Activated CD8-positive, alpha-beta memory T cell treated with anti-CD3 and anti-CD28 coated beads for 48 hours (primary cell): Measurements from ENCODE around the gene ANTXR1.

Source experiments
- DNase-seq, 3 experiments: peaks; one replicate each; pipeline ENCODE4 v3.0.0-alpha.2; 2020; ENCODE audit warnings: low read depth in 2 of 3, low spot score in 2 of 3

ANTXR1 gene

GRCh38 chr2:69070969-69071368 is 58.0 kb downstream of the ANTXR1 start:
- DNase-seq = no peak

GRCh38 chr2:69073928-69074570 is 61.1 kb downstream of the ANTXR1 start:
- no peak for DNase-seq

GRCh38 chr2:69074918-69075317 is 61.9 kb downstream of the ANTXR1 start:
- DNase-seq = no peak

GRCh38 chr2:69075486-69075885 is 62.5 kb downstream of the ANTXR1 start:
- no peak for DNase-seq

- no peak for DNase-seq
Observed at GRCh38 chr2:69076601-69077000, 63.6 kb downstream of the ANTXR1 start.

- DNase-seq = no peak
Observed at GRCh38 chr2:69077252-69077950, 64.4 kb downstream of the ANTXR1 start.

GRCh38 chr2:69080071-69080470 is 67.1 kb downstream of the ANTXR1 start:
- DNase-seq = no peak

- DNase-seq = no peak
Observed at GRCh38 chr2:69081001-69081580, 68.1 kb downstream of the ANTXR1 start.

GRCh38 chr2:69081757-69082156 is 68.8 kb downstream of the ANTXR1 start:
- no peak for DNase-seq

GRCh38 chr2:69082430-69082997 is 69.5 kb downstream of the ANTXR1 start:
- no peak for DNase-seq

GRCh38 chr2:69083235-69083748 is 70.3 kb downstream of the ANTXR1 start:
- no peak for DNase-seq

GRCh38 chr2:69084492-69084891 is 71.5 kb downstream of the ANTXR1 start:
- DNase-seq = no peak

- no peak for DNase-seq
Observed at GRCh38 chr2:69086466-69086865, 73.5 kb downstream of the ANTXR1 start.

GRCh38 chr2:69087211-69087911 is 74.4 kb downstream of the ANTXR1 start:
- no peak for DNase-seq

GRCh38 chr2:69087912-69088240 is 74.9 kb downstream of the ANTXR1 start:
- no peak for DNase-seq

GRCh38 chr2:69088466-69088865 is 75.5 kb downstream of the ANTXR1 start:
- DNase-seq = no peak

GRCh38 chr2:69089266-69089665 is 76.3 kb downstream of the ANTXR1 start:
- DNase-seq = no peak

- no peak for DNase-seq
Observed at GRCh38 chr2:69089998-69090397, 77.0 kb downstream of the ANTXR1 start.

GRCh38 chr2:69090820-69091219 is 77.8 kb downstream of the ANTXR1 start:
- no peak for DNase-seq

GRCh38 chr2:69092857-69093256 is 79.9 kb downstream of the ANTXR1 start:
- DNase-seq = no peak

GRCh38 chr2:69095305-69095704 is 82.3 kb downstream of the ANTXR1 start:
- no peak for DNase-seq
